ENCODE results near the gene M1AP.
"Not testable (repeated sequence)": the region's sequence is repeated elsewhere in the genome, so short reads cannot be mapped to it uniquely, and the experiment has no call there.

Gene M1AP

DNA sequence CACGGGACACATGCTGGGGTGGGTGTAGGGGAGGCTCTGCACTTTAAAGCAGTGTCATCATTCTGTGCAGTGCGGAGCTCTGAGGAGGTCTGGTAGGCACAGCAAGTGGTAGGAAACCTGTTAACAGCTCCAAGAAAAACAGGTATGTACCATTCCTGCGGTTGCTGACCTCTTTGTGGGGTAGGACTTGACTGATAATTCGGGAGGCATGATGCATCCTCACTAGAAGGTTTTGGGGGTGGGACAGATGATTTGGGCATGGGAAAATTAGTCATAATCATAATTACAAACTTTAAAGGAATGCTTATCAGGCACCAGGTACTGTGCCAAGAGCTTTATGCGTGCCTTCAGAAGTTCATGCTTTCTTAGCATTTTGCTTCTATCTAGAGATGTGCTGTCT, 83.9 kb downstream of the M1AP start:
- Histone ChIP-seq H3K27ac (ENCODE audit: low read depth, low read length) (no peak overlapping the region), H3K4me3 (ENCODE audit: low read length) (no peak overlapping the region), H3K36me3 (ENCODE audit: insufficient read depth, low read length) (no peaks in the 10 kb centered on the region), H3K9ac (ENCODE audit: low read depth, low read length) (no peak overlapping the region), H3K4me1 (ENCODE audit: insufficient read depth, low read length) (peaks cover 8% of the 10 kb centered on the region), H3K27me3 (ENCODE audit: insufficient read depth, low read length) (peaks cover 18% of the 10 kb centered on the region), H3K9me3 (ENCODE audit: insufficient read depth, low read depth, low read length) (no peaks in the 10 kb centered on the region)
- WGBS = 82% methylated on average over 5 of the region's 5 CpGs

GRCh38 chr2:74562126-74562775, 85.9 kb downstream of the M1AP start:
- H3K9ac ChIP-seq (ENCODE audit: low read depth, low read length) = no peak overlapping the region
- WGBS = 83% methylated on average over 7 of the region's 7 CpGs
- peaks cover 8% of the 10 kb centered on the region for H3K4me1 ChIP-seq (ENCODE audit: insufficient read depth, low read length)
- no peaks in the 10 kb centered on the region for H3K36me3 ChIP-seq (ENCODE audit: insufficient read depth, low read length)
- no peak overlapping the region for H3K27ac ChIP-seq (ENCODE audit: low read depth, low read length)
- H3K4me3 ChIP-seq (ENCODE audit: low read length) = no peak overlapping the region
- H3K9me3 ChIP-seq (ENCODE audit: insufficient read depth, low read depth, low read length) = no peaks in the 10 kb centered on the region
- peaks cover 16% of the 10 kb centered on the region for H3K27me3 ChIP-seq (ENCODE audit: insufficient read depth, low read length)

DNA sequence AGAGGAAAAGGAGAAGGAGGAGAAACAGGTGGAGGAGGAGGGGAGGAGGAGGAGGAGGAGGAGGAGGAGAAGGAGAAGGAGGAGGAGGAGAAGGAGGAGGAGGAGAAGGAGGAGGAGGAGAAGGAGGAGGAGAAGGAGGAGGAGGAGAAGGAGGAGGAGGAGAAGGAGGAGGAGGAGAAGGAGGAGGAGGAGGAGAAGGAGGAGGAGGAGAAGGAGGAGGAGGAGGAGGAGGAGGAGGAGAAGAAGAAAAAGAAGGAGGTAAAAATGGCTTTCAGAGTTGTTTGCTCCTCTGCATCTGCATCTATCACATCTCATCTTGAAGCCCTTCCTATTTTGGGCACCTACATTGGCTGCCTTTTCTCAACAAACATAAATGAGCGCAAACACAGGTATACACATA, 87.1 kb downstream of the M1AP start:
- not testable (repeated sequence) for H3K36me3 ChIP-seq (ENCODE audit: insufficient read depth, low read length); H3K4me3 ChIP-seq (ENCODE audit: low read length); H3K27ac ChIP-seq (ENCODE audit: low read depth, low read length); H3K4me1 ChIP-seq (ENCODE audit: insufficient read depth, low read length); H3K9me3 ChIP-seq (ENCODE audit: insufficient read depth, low read depth, low read length); H3K9ac ChIP-seq (ENCODE audit: low read depth, low read length)
- 94% methylated on average over 1 of the region's 1 CpG for WGBS
- H3K27me3 ChIP-seq (ENCODE audit: insufficient read depth, low read length) = peaks cover 18% of the 10 kb centered on the region

DNA sequence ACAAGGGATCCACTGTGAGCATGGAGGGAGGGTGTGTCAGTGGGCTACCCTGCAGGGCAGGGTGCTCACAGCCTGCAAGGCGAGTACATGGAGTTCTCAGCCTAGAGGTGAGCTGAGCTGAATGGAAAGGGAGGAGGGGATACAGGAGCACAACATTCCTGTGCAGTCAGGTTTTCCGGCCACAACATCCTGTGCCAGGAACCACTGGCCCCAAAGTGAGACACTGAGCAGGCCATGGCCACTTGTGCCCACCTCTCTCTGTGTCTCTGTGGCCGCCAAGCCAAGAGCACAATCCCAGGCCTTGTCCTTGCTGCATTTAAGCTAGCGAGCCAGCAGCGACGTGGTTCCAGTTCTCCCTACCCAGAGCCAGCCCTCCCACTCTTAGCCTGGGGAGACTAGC, 87.5 kb downstream of the M1AP start:
- Histone ChIP-seq H3K9ac (ENCODE audit: low read depth, low read length) (no peak overlapping the region), H3K4me3 (ENCODE audit: low read length) (no peak overlapping the region), H3K4me1 (ENCODE audit: insufficient read depth, low read length) (peaks cover 8% of the 10 kb centered on the region), H3K36me3 (ENCODE audit: insufficient read depth, low read length) (no peaks in the 10 kb centered on the region), H3K27ac (ENCODE audit: low read depth, low read length) (no peak overlapping the region), H3K27me3 (ENCODE audit: insufficient read depth, low read length) (peaks cover 22% of the 10 kb centered on the region), H3K9me3 (ENCODE audit: insufficient read depth, low read depth, low read length) (no peaks in the 10 kb centered on the region)
- WGBS = 60% methylated on average over 6 of the region's 6 CpGs

DNA sequence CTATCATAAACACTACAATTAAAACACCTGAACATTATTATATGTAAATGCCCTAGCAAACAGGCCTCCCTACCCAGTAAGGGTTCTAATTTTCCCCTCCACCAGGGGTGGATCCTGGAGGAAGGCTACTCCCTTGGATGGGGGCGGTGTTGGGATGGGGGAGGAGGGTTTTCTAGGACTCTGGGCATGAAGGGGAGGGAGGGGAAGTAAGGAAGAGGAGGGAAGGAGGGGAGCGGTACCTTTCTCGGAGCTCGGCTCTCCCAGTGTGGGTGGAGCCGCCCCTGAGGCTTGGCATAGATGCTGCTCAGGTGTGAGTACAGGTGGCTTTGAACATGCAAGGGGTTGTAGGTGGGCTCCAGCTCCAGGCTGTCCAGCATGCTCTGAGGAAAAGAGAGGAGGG, 88.2 kb downstream of the M1AP start:
- Histone ChIP-seq H3K4me1 (ENCODE audit: insufficient read depth, low read length) (peaks cover 8% of the 10 kb centered on the region), H3K9ac (ENCODE audit: low read depth, low read length) (no peak overlapping the region), H3K4me3 (ENCODE audit: low read length) (no peak overlapping the region), H3K36me3 (ENCODE audit: insufficient read depth, low read length) (no peaks in the 10 kb centered on the region), H3K9me3 (ENCODE audit: insufficient read depth, low read depth, low read length) (no peaks in the 10 kb centered on the region), H3K27me3 (ENCODE audit: insufficient read depth, low read length) (peaks cover 29% of the 10 kb centered on the region), H3K27ac (ENCODE audit: low read depth, low read length) (no peak overlapping the region)
- WGBS = 35% methylated on average over 5 of the region's 5 CpGs

- Histone ChIP-seq H3K9me3 (ENCODE audit: insufficient read depth, low read depth, low read length) (no peaks in the 10 kb centered on the region), H3K4me3 (ENCODE audit: low read length) (no peak overlapping the region), H3K36me3 (ENCODE audit: insufficient read depth, low read length) (no peaks in the 10 kb centered on the region), H3K9ac (ENCODE audit: low read depth, low read length) (no peak overlapping the region), H3K27ac (ENCODE audit: low read depth, low read length) (no peak overlapping the region), H3K27me3 (ENCODE audit: insufficient read depth, low read length) (peaks cover 31% of the 10 kb centered on the region), H3K4me1 (ENCODE audit: insufficient read depth, low read length) (peaks cover 8% of the 10 kb centered on the region)
- 85% methylated on average over 7 of the region's 7 CpGs for WGBS
Measured at GRCh38 chr2:74558284-74559230, 89.6 kb downstream of the M1AP start.

GRCh38 chr2:74556831-74557370, 91.2 kb downstream of the M1AP start:
- 87% methylated on average over 6 of the region's 6 CpGs for WGBS

GRCh38 chr2:74556159-74556558, 92.0 kb downstream of the M1AP start:
- Histone ChIP-seq H3K4me3 (ENCODE audit: low read length) (no peak overlapping the region), H3K27me3 (ENCODE audit: insufficient read depth, low read length) (peaks cover 39% of the 10 kb centered on the region)

More at GRCh38 chr2:74556831-74557370, 91.2 kb downstream of the M1AP start:
- peaks cover 17% of the 10 kb centered on the region for H3K4me1 ChIP-seq (ENCODE audit: insufficient read depth, low read length)
- H3K9me3 ChIP-seq (ENCODE audit: insufficient read depth, low read depth, low read length) = no peaks in the 10 kb centered on the region
- H3K36me3 ChIP-seq (ENCODE audit: insufficient read depth, low read length) = no peaks in the 10 kb centered on the region
- H3K4me3 ChIP-seq (ENCODE audit: low read length) = no peak overlapping the region
- H3K27ac ChIP-seq (ENCODE audit: low read depth, low read length) = no peak overlapping the region
- peaks cover 46% of the 10 kb centered on the region for H3K27me3 ChIP-seq (ENCODE audit: insufficient read depth, low read length)
- H3K9ac ChIP-seq (ENCODE audit: low read depth, low read length) = no peak overlapping the region

GRCh38 chr2:74555610-74556103, 92.5 kb downstream of the M1AP start:
- WGBS = 56% methylated on average over 17 of the region's 17 CpGs
- Histone ChIP-seq H3K9me3 (ENCODE audit: insufficient read depth, low read depth, low read length) (no peaks in the 10 kb centered on the region), H3K4me1 (ENCODE audit: insufficient read depth, low read length) (peaks cover 17% of the 10 kb centered on the region), H3K27ac (ENCODE audit: low read depth, low read length) (no peak overlapping the region), H3K27me3 (ENCODE audit: insufficient read depth, low read length) (peaks cover 39% of the 10 kb centered on the region), H3K36me3 (ENCODE audit: insufficient read depth, low read length) (no peaks in the 10 kb centered on the region), H3K9ac (ENCODE audit: low read depth, low read length) (peak overlapping the region; percentile 59; the same call in 1 of the 2 replicates), H3K4me3 (ENCODE audit: low read length) (peak overlapping the region; percentile 95)

More at GRCh38 chr2:74556159-74556558, 92.0 kb downstream of the M1AP start:
- Histone ChIP-seq H3K36me3 (ENCODE audit: insufficient read depth, low read length) (no peaks in the 10 kb centered on the region), H3K4me1 (ENCODE audit: insufficient read depth, low read length) (peaks cover 17% of the 10 kb centered on the region), H3K9ac (ENCODE audit: low read depth, low read length) (no peak overlapping the region), H3K9me3 (ENCODE audit: insufficient read depth, low read depth, low read length) (no peaks in the 10 kb centered on the region), H3K27ac (ENCODE audit: low read depth, low read length) (no peak overlapping the region)
- WGBS = 80% methylated on average over 14 of the region's 14 CpGs

- 1% methylated on average over 58 of the region's 58 CpGs for WGBS
- no peaks in the 10 kb centered on the region for H3K36me3 ChIP-seq (ENCODE audit: insufficient read depth, low read length)
- peaks cover 43% of the 10 kb centered on the region for H3K27me3 ChIP-seq (ENCODE audit: insufficient read depth, low read length)
- peak overlapping the region; percentile 59 for H3K9ac ChIP-seq (ENCODE audit: low read depth, low read length)
- H3K4me3 ChIP-seq (ENCODE audit: low read length) = peak overlapping the region; percentile 95
- peaks cover 16% of the 10 kb centered on the region for H3K4me1 ChIP-seq (ENCODE audit: insufficient read depth, low read length)
- H3K27ac ChIP-seq (ENCODE audit: low read depth, low read length) = peak overlapping the region; percentile 17; the same call in 1 of the 2 replicates
- no peaks in the 10 kb centered on the region for H3K9me3 ChIP-seq (ENCODE audit: insufficient read depth, low read depth, low read length)
Measured at GRCh38 chr2:74554820-74555531, 93.2 kb downstream of the M1AP start.
